Activated T-helper 1 cell treated with anti-CD3 and anti-CD28 coated beads, Interleukin-12 subunit alpha, Interleukin-12 subunit beta, Interleukin-2, Interleukin-4 antibody, amounts not matched to agents 30 ng/mL and 10 ng/mL and 1 ng/mL, durations not matched to agents 14 hours and 24 hours and 36 hours (primary cell): ENCODE measurements around the gene SEMA5A. TPM values are rescaled to one million over a fixed set of nuclear protein-coding genes. Genes with fewer than 3 reads are reported as not detected.

Experiments used
- DNase-seq: peaks from one replicate; pipeline ENCODE4 v3.0.0; 2021; ENCODE audit warnings: low spot score
- H3K27ac Mint-ChIP-seq: one replicate; pipeline ENCODE4 v1.8.0; 2021; ENCODE audit warnings: mild to moderate bottlenecking, mixed read lengths
- H3K27me3 Mint-ChIP-seq: one replicate; pipeline ENCODE4 v1.8.0; 2022; ENCODE audit warnings: mild to moderate bottlenecking, moderate library complexity, mixed read lengths; ENCODE audit not compliant: insufficient read depth
- H3K36me3 Mint-ChIP-seq: one replicate; pipeline ENCODE4 v1.8.0; 2021; ENCODE audit warnings: low read depth, mixed read lengths
- H3K4me1 Mint-ChIP-seq: one replicate; pipeline ENCODE4 v1.8.0; 2021; ENCODE audit warnings: low read depth, mixed read lengths
- H3K4me3 Mint-ChIP-seq: one replicate; pipeline ENCODE4 v1.8.0; 2021; ENCODE audit warnings: mild to moderate bottlenecking, moderate library complexity, mixed read lengths
- H3K9me3 Mint-ChIP-seq: one replicate; pipeline ENCODE4 v1.8.0; 2021; ENCODE audit warnings: mixed read lengths
- intact Hi-C: fragments of 100-400 bp; cut with micrococcal nuclease; formaldehyde crosslinking; loops from one replicate; pipeline ENCODE4 v1.15.1; 2024
- total RNA-seq: library from RNA; stranded (reverse); gene quantifications from 2 replicates; pipeline ENCODE4 v1.2.3, GENCODE V29; 2022

Gene SEMA5A
- total RNA-seq, 1 donor from 2014 or later, result not detected

- Mint-ChIP-seq H3K27me3 (no peaks in the 10 kb centered on the region), H3K4me1 (no peaks in the 10 kb centered on the region), H3K36me3 (no peaks in the 10 kb centered on the region), H3K4me3 (no peak overlapping the region), H3K9me3 (peaks cover 6% of the 10 kb centered on the region), H3K27ac (no peak overlapping the region)
- intact Hi-C loops, result no loop called here
- DNase-seq, result no peak
Observed at GRCh38 chr5:9320652-9321051, 225.2 kb downstream of the SEMA5A start.

- no peaks in the 10 kb centered on the region for H3K27me3 Mint-ChIP-seq
- H3K27ac Mint-ChIP-seq, result no peak overlapping the region
- no peak for DNase-seq
- no peaks in the 10 kb centered on the region for H3K36me3 Mint-ChIP-seq
- intact Hi-C loops, result no loop called here
- H3K9me3 Mint-ChIP-seq, result peaks cover 6% of the 10 kb centered on the region
- H3K4me1 Mint-ChIP-seq, result no peaks in the 10 kb centered on the region
- H3K4me3 Mint-ChIP-seq, result no peak overlapping the region
Observed at GRCh38 chr5:9318031-9318430, 227.8 kb downstream of the SEMA5A start.

DNA sequence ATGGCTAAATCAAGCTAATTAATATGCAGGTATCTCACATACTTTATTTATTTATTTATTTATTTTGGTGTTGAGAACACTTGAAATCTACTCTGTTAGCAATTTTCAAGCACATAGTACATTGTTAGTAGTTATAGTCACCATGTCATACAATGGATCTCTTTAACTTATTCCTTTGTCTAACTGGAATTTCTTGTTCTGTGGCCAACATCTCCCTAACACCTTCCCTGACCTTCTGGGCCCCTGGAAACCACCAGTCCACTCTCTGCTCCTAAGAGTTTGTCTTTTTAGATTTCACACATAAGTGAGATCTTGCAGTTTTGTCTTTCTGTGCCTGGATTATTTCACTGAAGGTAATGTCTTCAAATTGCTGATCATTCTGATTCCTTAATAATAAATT, 229.1 kb downstream of the SEMA5A start:
- DNase-seq, result no peak
- Mint-ChIP-seq H3K36me3 (no peaks in the 10 kb centered on the region), H3K27ac (no peak overlapping the region), H3K4me3 (no peak overlapping the region), H3K9me3 (peaks cover 6% of the 10 kb centered on the region), H3K27me3 (no peaks in the 10 kb centered on the region), H3K4me1 (no peaks in the 10 kb centered on the region)
- intact Hi-C loops, result no loop called here

GRCh38 chr5:9316041-9316440, 229.8 kb downstream of the SEMA5A start:
- Mint-ChIP-seq H3K9me3 (peaks cover 6% of the 10 kb centered on the region), H3K4me1 (no peaks in the 10 kb centered on the region), H3K4me3 (no peak overlapping the region), H3K36me3 (no peaks in the 10 kb centered on the region), H3K27ac (no peak overlapping the region), H3K27me3 (no peaks in the 10 kb centered on the region)
- intact Hi-C loops, result no loop called here
- DNase-seq, result no peak

GRCh38 chr5:9314558-9314957, 231.3 kb downstream of the SEMA5A start:
- no peaks in the 10 kb centered on the region for H3K27me3 Mint-ChIP-seq
- H3K9me3 Mint-ChIP-seq, result peaks cover 6% of the 10 kb centered on the region
- H3K36me3 Mint-ChIP-seq, result no peaks in the 10 kb centered on the region
- H3K27ac Mint-ChIP-seq, result no peak overlapping the region
- DNase-seq, result no peak
- H3K4me3 Mint-ChIP-seq, result no peak overlapping the region
- intact Hi-C loops, result no loop called here
- no peaks in the 10 kb centered on the region for H3K4me1 Mint-ChIP-seq

GRCh38 chr5:9313751-9314150, 232.1 kb downstream of the SEMA5A start:
- H3K36me3 Mint-ChIP-seq, result no peaks in the 10 kb centered on the region
- no peak overlapping the region for H3K4me3 Mint-ChIP-seq
- intact Hi-C loops, result no loop called here
- no peak for DNase-seq
- peaks cover 3% of the 10 kb centered on the region for H3K9me3 Mint-ChIP-seq
- H3K27me3 Mint-ChIP-seq, result no peaks in the 10 kb centered on the region
- H3K4me1 Mint-ChIP-seq, result no peaks in the 10 kb centered on the region
- no peak overlapping the region for H3K27ac Mint-ChIP-seq

GRCh38 chr5:9307150-9307549, 238.7 kb downstream of the SEMA5A start:
- Mint-ChIP-seq H3K4me3 (no peak overlapping the region), H3K27ac (no peak overlapping the region), H3K27me3 (no peaks in the 10 kb centered on the region), H3K36me3 (no peaks in the 10 kb centered on the region), H3K9me3 (no peaks in the 10 kb centered on the region), H3K4me1 (no peaks in the 10 kb centered on the region)
- intact Hi-C loops, result no loop called here
- no peak for DNase-seq

GRCh38 chr5:9302218-9302617, 243.7 kb downstream of the SEMA5A start:
- Mint-ChIP-seq H3K36me3 (no peaks in the 10 kb centered on the region), H3K27ac (no peak overlapping the region), H3K4me1 (no peaks in the 10 kb centered on the region), H3K4me3 (no peak overlapping the region), H3K9me3 (no peaks in the 10 kb centered on the region), H3K27me3 (no peaks in the 10 kb centered on the region)
- intact Hi-C loops, result no loop called here
- DNase-seq, result no peak

DNA sequence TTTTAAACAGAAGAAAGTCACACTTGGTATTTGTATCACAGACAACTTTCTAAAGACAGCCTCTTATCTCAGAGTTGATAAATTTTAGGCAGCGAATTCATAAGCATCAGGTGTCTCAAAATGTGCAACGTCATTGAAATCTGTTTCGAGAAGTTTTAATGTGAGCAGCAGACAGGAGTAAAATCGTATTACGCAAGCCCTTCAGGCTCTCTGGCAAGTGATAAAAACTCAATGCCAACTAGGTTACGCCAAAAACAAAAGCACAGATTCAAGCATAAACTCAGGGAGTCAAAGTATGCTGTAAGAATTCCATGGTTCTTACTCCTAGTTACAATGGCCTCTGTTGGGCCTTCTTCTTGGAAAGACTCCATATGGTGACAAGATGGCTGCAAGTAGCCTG, 244.7 kb downstream of the SEMA5A start:
- Mint-ChIP-seq H3K36me3 (no peaks in the 10 kb centered on the region), H3K4me1 (no peaks in the 10 kb centered on the region), H3K9me3 (no peaks in the 10 kb centered on the region), H3K27me3 (no peaks in the 10 kb centered on the region), H3K4me3 (no peak overlapping the region), H3K27ac (no peak overlapping the region)
- no peak for DNase-seq
- intact Hi-C loops, result no loop called here

DNA sequence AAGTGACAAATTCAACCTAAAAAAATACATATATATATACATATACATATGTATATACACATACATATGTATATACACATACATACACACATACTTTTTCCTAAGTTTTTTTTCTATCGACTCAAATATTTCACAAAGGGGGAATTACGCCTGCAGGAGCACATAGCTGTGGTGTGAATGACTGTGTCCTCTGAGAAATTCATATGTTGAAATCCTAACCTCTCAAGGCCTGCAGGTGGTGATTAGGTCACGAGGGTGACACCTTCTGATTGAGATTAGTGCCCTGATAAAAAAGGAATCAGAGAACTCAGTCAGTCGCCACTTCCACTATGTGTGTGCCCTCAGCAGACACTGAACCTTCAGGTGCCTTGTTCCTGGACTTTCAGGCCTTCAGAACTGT, 248.7 kb downstream of the SEMA5A start:
- H3K4me3 Mint-ChIP-seq, result no peak overlapping the region
- no peak for DNase-seq
- H3K27ac Mint-ChIP-seq, result no peak overlapping the region
- H3K4me1 Mint-ChIP-seq, result no peaks in the 10 kb centered on the region
- intact Hi-C loops, result no loop called here
- no peaks in the 10 kb centered on the region for H3K9me3 Mint-ChIP-seq
- H3K27me3 Mint-ChIP-seq, result no peaks in the 10 kb centered on the region
- no peaks in the 10 kb centered on the region for H3K36me3 Mint-ChIP-seq

- Mint-ChIP-seq H3K4me3 (no peak overlapping the region), H3K27ac (no peak overlapping the region), H3K27me3 (no peaks in the 10 kb centered on the region), H3K9me3 (no peaks in the 10 kb centered on the region), H3K36me3 (no peaks in the 10 kb centered on the region), H3K4me1 (no peaks in the 10 kb centered on the region)
- intact Hi-C loops, result no loop called here
- DNase-seq, result no peak
Observed at GRCh38 chr5:9295466-9295801, 250.4 kb downstream of the SEMA5A start.

DNA sequence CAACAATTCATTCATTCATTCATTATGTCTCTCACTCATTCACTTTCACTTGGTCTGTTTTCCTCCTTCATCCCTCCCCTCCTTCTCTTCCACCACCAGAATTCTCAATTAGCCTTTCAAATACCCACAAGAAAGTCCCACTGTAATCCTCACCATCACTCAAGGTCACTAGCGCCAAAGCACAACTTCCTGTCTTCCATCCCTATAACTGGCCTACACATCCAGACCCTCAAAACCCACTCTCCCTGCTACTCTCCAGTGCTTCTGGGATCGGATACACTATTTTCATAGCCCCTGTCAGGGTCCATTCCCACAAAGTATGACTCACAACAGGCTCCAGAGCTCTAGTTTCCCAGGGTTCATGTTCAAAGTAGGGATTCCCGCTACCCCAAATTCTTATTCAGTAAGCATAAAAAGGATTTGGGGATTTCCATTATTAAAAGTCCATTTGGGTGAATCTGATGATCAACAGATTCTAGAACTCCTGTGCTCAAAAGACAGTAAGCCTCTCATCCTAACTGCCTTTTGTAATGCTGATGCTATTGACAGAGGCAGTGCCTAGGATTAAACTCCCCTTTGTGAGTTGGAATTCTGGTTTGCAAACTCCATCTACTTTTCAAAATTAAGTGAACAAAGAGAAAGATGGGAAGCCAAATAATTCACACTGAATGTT, 250.9 kb downstream of the SEMA5A start:
- no peak overlapping the region for H3K27ac Mint-ChIP-seq
- no peaks in the 10 kb centered on the region for H3K36me3 Mint-ChIP-seq
- no peaks in the 10 kb centered on the region for H3K4me1 Mint-ChIP-seq

GRCh38 chr5:9288234-9288633, 257.6 kb downstream of the SEMA5A start:
- H3K4me3 Mint-ChIP-seq, result no peak overlapping the region
- H3K9me3 Mint-ChIP-seq, result no peaks in the 10 kb centered on the region
- DNase-seq, result no peak
- H3K27ac Mint-ChIP-seq, result no peak overlapping the region
- no peaks in the 10 kb centered on the region for H3K27me3 Mint-ChIP-seq
- H3K4me1 Mint-ChIP-seq, result no peaks in the 10 kb centered on the region
- no peaks in the 10 kb centered on the region for H3K36me3 Mint-ChIP-seq
- intact Hi-C loops, result no loop called here

More for the DNA sequence above, 250.9 kb downstream of the SEMA5A start:
- Mint-ChIP-seq H3K4me3 (no peak overlapping the region), H3K27me3 (no peaks in the 10 kb centered on the region), H3K9me3 (no peaks in the 10 kb centered on the region)
- DNase-seq, result no peak
- intact Hi-C loops, result no loop called here

- Mint-ChIP-seq H3K9me3 (no peaks in the 10 kb centered on the region), H3K36me3 (no peaks in the 10 kb centered on the region), H3K4me3 (no peak overlapping the region), H3K27me3 (no peaks in the 10 kb centered on the region), H3K4me1 (no peaks in the 10 kb centered on the region), H3K27ac (no peak overlapping the region)
- no peak for DNase-seq
- intact Hi-C loops, result no loop called here
Observed at GRCh38 chr5:9284781-9285307, 261.0 kb downstream of the SEMA5A start.
